ENCODE measurements around the gene DNAAF8.

DNAAF8 gene

GRCh38 chr16:4687946-4688673, 46.2 kb upstream of the DNAAF8 start:
- TF ChIP-seq, protein P1, sequence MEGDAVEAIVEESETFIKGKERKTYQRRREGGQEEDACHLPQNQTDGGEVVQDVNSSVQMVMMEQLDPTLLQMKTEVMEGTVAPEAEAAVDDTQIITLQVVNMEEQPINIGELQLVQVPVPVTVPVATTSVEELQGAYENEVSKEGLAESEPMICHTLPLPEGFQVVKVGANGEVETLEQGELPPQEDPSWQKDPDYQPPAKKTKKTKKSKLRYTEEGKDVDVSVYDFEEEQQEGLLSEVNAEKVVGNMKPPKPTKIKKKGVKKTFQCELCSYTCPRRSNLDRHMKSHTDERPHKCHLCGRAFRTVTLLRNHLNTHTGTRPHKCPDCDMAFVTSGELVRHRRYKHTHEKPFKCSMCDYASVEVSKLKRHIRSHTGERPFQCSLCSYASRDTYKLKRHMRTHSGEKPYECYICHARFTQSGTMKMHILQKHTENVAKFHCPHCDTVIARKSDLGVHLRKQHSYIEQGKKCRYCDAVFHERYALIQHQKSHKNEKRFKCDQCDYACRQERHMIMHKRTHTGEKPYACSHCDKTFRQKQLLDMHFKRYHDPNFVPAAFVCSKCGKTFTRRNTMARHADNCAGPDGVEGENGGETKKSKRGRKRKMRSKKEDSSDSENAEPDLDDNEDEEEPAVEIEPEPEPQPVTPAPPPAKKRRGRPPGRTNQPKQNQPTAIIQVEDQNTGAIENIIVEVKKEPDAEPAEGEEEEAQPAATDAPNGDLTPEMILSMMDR (conservative IDR thresholded peaks at IDR 0.05; ENCODE audit: low read depth, low read length), result no peak
- no peak for DNase-seq (ENCODE audit: low read depth)
- H3K4me3 ChIP-seq (ENCODE audit: low read length), result no peak overlapping the region

DNA sequence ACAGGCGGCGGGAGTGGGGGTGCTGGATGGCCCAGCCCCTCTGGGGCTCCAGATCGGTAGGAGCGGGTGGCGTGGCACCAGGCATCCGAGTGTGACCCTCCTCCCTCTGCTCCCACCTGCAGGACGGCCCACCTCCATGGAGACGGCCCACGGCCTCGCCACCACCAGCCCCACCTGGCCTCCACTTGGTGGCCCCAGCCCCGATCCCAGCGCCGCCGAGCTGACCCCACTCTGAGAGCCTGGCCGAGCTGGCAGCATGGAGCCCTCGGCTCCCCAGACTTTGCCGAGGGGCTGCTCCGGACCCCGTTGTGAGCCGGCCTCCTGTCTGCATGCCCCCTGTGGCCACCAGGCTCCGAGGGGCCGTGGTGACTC, 45.7 kb upstream of the DNAAF8 start:
- DNase-seq (ENCODE audit: low read depth), result no peak
- TF ChIP-seq, protein P1 (conservative IDR thresholded peaks at IDR 0.05; ENCODE audit: low read depth, low read length), result no peak
- H3K4me3 ChIP-seq (ENCODE audit: low read length), result no peak overlapping the region

DNA sequence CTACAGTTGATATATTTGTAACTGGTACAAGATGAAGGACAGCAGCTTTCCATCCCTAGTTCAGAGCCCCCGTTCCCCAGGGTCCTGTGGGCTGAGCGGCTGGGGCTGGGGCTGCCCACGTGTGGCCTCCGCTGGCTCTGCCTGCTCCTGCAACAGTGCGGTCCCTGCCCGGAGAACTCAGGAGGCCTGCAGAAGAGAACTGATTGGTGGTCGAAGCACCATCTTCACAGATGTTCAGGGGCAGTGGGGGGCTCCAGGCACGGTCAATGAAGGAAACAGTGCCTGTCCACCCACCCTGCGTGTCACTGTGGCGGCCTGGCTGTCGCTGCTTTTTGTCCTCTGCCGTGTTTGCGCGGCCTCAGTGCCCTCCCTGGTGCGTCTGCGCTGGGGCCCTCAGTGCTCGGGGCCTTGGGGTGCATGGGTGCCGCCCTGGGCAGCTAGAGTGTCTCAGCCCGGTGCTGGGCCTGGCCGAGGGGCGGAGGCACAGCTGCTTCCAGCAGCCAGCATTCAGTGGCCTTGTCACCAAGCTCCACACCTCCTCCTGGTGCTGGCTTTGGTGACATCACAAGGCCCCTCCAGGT, 45.2 kb upstream of the DNAAF8 start:
- TF ChIP-seq, protein P1 (conservative IDR thresholded peaks at IDR 0.05; ENCODE audit: low read depth, low read length), result no peak
- no peak for DNase-seq (ENCODE audit: low read depth)
- H3K4me3 ChIP-seq (ENCODE audit: low read length), result no peak overlapping the region

GRCh38 chr16:4689864-4690704, 44.3 kb upstream of the DNAAF8 start:
- TF ChIP-seq, protein P1 (conservative IDR thresholded peaks at IDR 0.05; ENCODE audit: low read depth, low read length), result no peak
- DNase-seq (ENCODE audit: low read depth), result no peak
- H3K4me3 ChIP-seq (ENCODE audit: low read length), result no peak overlapping the region

GRCh38 chr16:4690946-4691665, 43.2 kb upstream of the DNAAF8 start:
- TF ChIP-seq, protein P1 (conservative IDR thresholded peaks at IDR 0.05; ENCODE audit: low read depth, low read length), result no peak
- no peak overlapping the region for H3K4me3 ChIP-seq (ENCODE audit: low read length)
- no peak for DNase-seq (ENCODE audit: low read depth)

DNA sequence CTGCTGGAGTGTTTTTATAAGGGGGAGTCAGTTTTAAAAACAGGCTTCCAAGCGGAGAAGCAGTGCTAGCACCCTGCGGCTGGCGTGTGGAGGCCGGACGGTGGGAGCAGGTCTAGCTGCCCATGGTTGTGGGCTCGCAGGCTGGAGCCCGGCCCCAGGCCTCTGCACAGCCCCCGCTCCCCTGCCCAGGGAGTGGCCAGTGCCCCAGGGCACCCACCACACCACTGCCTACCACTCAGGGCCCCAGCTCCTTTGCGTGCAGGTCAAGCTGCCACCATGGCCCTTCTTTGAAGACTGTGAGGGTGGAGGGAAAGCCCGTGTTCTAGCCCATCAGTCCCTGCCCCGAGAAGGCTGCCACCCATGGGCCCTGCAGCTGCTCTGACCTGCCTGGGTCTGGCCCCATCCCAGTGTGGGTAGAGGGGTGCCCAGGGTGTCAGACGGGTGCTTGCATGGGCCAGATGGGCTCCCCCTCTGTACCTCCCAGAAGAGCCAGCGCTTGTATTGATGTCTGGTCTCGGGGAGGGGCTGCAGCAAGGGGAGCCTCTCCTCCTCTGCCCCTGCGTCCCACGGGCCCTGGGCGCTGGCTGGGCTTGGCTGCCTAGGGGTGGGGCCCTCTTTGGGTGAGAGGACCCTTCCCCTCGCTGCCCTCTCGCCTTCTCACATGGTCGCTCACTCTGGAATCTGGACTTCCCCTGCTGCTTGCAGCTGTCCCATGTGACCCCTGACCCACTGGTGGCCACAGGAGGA, 42.5 kb upstream of the DNAAF8 start:
- DNase-seq (ENCODE audit: low read depth), result no peak
- TF ChIP-seq, protein P1 (conservative IDR thresholded peaks at IDR 0.05; ENCODE audit: low read depth, low read length), result no peak
- H3K4me3 ChIP-seq (ENCODE audit: low read length), result no peak overlapping the region

Measured in retinal pigment epithelial cell (primary cell).